DOHH2 (cell line): ENCODE results near the gene LARP7.
"Not testable (repeated sequence)": the region's sequence is repeated elsewhere in the genome, so short reads cannot be mapped to it uniquely, and the experiment has no call there.

ENCODE experiments used
- H3F3A ChIP-seq: fragments of 200-600 bp; sonication (generic), shearing (Covaris generic); 2 replicates; pipeline ENCODE4 v1.6.0; 2016; ENCODE audit warnings: antibody characterized with exemption, mild to moderate bottlenecking; ENCODE audit not compliant: control insufficient read depth, insufficient read depth
- H3K27ac ChIP-seq: fragments of 200-600 bp; sonication (generic); 2 replicates; pipeline ENCODE4 v1.5.1; 2014; ENCODE audit warnings: low read depth, mild to moderate bottlenecking, low read length, moderate library complexity
- H3K27me3 ChIP-seq: fragments of 200-600 bp; sonication (generic); 2 replicates; pipeline ENCODE4 v1.6.1; 2014; ENCODE audit warnings: mild to moderate bottlenecking, low read length, mixed read lengths; ENCODE audit not compliant: control insufficient read depth
- H3K36me3 ChIP-seq: fragments of 200-600 bp; sonication (generic); 2 replicates; pipeline ENCODE4 v1.6.1; 2014; ENCODE audit warnings: mild to moderate bottlenecking, low read length, moderate library complexity, mixed read lengths; ENCODE audit not compliant: control insufficient read depth
- H3K4me1 ChIP-seq: fragments of 200-600 bp; sonication (generic); 2 replicates; pipeline ENCODE4 v1.6.1; 2014; ENCODE audit warnings: mild to moderate bottlenecking, low read length, mixed read lengths; ENCODE audit not compliant: control insufficient read depth
- H3K4me2 ChIP-seq: fragments of 200-600 bp; sonication (generic); 2 replicates; pipeline ENCODE4 v1.6.0; 2014; ENCODE audit warnings: mild to moderate bottlenecking, low read length, moderate library complexity
- H3K4me3 ChIP-seq: fragments of 200-600 bp; sonication (generic); 2 replicates; pipeline ENCODE4 v1.5.1; 2014; ENCODE audit warnings: mild to moderate bottlenecking, low read length, mixed read lengths
- H3K79me2 ChIP-seq: fragments of 200-600 bp; sonication (generic); 2 replicates; pipeline ENCODE4 v1.6.1; 2014; ENCODE audit warnings: mild to moderate bottlenecking, low read length, mixed read lengths; ENCODE audit not compliant: control insufficient read depth
- H3K9me2 ChIP-seq: fragments of 200-600 bp; sonication (generic); replicated peaks from 2 replicates; pipeline ENCODE4 v1.6.1; 2014; ENCODE audit warnings: mild to moderate bottlenecking, low read length, mixed read lengths; ENCODE audit not compliant: control insufficient read depth
- H3K9me3 ChIP-seq: fragments of 200-600 bp; sonication (generic); 2 replicates; pipeline ENCODE4 v1.6.1; 2014; ENCODE audit warnings: antibody characterized with exemption, low read length, mixed read lengths; ENCODE audit not compliant: control insufficient read depth, insufficient read depth
- H4K20me1 ChIP-seq: fragments of 200-600 bp; sonication (generic); 2 replicates; pipeline ENCODE4 v1.6.0; 2014; ENCODE audit warnings: low read depth, mild to moderate bottlenecking, antibody characterized with exemption, low read length, moderate library complexity; ENCODE audit not compliant: control insufficient read depth, insufficient read depth
- EZH2phosphoT487 ChIP-seq: fragments of 200-600 bp; sonication (generic); IDR thresholded peaks from 2 replicates; pipeline ENCODE4 v1.6.1; 2017; ENCODE audit warnings: borderline replicate concordance, mild to moderate bottlenecking, antibody characterized with exemption, low read length, moderate library complexity, mixed read lengths
- TF ChIP-seq, protein P1 (sequence below): fragments of 200-600 bp; sonication (generic); IDR thresholded peaks from one replicate; pipeline ENCODE4 v1.5.1; 2014; ENCODE audit warnings: antibody characterized with exemption, mild to moderate bottlenecking, low read depth, low read length; ENCODE audit not compliant: poor library complexity, severe bottlenecking

LARP7 gene

DNA sequence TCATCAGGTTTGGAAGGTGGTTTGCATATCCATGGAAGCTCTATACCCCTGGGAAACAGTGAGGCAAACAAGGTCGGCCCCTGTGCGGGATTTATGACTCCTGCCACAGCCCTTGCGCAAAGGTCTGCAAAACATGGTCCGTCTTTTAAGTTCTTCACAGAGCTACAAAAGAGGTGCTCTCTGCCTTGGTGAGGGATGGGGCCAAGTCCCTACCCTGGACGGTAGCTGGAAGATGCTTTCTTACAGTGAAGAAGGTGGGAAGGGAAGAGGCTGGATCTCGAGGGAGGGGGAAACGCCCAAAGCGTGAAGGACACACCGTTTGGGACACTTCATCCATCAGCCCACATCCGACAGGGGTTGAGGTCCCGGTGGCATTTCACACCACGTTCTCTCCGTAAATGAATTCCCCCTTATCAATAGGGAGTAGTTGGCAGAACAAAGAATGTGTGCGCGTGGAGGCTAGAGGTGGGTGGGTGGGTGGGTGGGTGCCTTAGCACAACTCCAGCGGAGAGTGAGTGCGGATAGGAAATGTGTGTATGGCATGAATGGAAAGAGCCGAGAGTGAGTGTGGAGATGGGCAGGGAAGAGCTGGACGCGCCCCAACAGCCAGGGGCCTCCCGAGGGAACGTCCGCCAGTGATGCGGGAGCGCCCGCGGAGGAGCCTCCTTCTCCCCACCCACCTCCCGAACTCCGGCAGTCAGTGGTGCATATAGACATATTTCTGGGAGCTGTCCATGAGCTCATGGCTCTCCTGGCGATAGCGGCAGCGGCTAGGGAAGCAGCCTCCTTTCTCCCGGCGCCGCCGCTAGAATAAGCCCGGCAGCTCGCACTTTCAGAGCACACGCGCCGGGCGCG is 68.3 kb downstream of the LARP7 start:
- Histone ChIP-seq H4K20me1 (no peaks in the 10 kb centered on the region), H3K4me3 (peak overlapping the region; percentile 69), H3F3A (peaks cover 5% of the 10 kb centered on the region), H3K9me3 (no peaks in the 10 kb centered on the region), H3K27me3 (peaks cover 22% of the 10 kb centered on the region), H3K9me2 (no peaks in the 10 kb centered on the region), H3K4me2 (peak overlapping the region; percentile 73), H3K4me1 (peaks cover 23% of the 10 kb centered on the region), H3K79me2 (no peaks in the 10 kb centered on the region), H3K36me3 (no peaks in the 10 kb centered on the region), H3K27ac (no peak overlapping the region)
- TF ChIP-seq EZH2phosphoT487, result peak; percentile 94
- TF ChIP-seq, protein P1, sequence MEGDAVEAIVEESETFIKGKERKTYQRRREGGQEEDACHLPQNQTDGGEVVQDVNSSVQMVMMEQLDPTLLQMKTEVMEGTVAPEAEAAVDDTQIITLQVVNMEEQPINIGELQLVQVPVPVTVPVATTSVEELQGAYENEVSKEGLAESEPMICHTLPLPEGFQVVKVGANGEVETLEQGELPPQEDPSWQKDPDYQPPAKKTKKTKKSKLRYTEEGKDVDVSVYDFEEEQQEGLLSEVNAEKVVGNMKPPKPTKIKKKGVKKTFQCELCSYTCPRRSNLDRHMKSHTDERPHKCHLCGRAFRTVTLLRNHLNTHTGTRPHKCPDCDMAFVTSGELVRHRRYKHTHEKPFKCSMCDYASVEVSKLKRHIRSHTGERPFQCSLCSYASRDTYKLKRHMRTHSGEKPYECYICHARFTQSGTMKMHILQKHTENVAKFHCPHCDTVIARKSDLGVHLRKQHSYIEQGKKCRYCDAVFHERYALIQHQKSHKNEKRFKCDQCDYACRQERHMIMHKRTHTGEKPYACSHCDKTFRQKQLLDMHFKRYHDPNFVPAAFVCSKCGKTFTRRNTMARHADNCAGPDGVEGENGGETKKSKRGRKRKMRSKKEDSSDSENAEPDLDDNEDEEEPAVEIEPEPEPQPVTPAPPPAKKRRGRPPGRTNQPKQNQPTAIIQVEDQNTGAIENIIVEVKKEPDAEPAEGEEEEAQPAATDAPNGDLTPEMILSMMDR, result no peak

GRCh38 chr4:112705891-112706839 is 69.2 kb downstream of the LARP7 start:
- H3F3A ChIP-seq, H3K27ac ChIP-seq, H3K79me2 ChIP-seq, H3K9me2 ChIP-seq, H3K36me3 ChIP-seq, H4K20me1 ChIP-seq, H3K9me3 ChIP-seq: not testable (repeated sequence)
- H3K4me2 ChIP-seq, result peak overlapping the region; percentile 86
- peaks cover 23% of the 10 kb centered on the region for H3K4me1 ChIP-seq
- peak overlapping the region; percentile 80 for H3K4me3 ChIP-seq
- peaks cover 22% of the 10 kb centered on the region for H3K27me3 ChIP-seq

- Histone ChIP-seq H3K36me3 (no peaks in the 10 kb centered on the region), H3K27ac (no peak overlapping the region), H4K20me1 (no peaks in the 10 kb centered on the region), H3K27me3 (peaks cover 22% of the 10 kb centered on the region), H3K4me2 (peak overlapping the region; percentile 86), H3F3A (peaks cover 5% of the 10 kb centered on the region), H3K9me3 (no peaks in the 10 kb centered on the region), H3K79me2 (no peaks in the 10 kb centered on the region), H3K9me2 (no peaks in the 10 kb centered on the region), H3K4me3 (peak overlapping the region; percentile 80), H3K4me1 (peaks cover 23% of the 10 kb centered on the region)
- TF ChIP-seq EZH2phosphoT487, result no peak
- TF ChIP-seq, protein P1, result no peak
Observed at GRCh38 chr4:112706840-112707207, 69.9 kb downstream of the LARP7 start.
